Liver (tissue), 9 donors: ENCODE data around the gene ZC3H12D. TPM values are rescaled to one million over a fixed set of nuclear protein-coding genes. Genes with fewer than 3 reads are reported as not detected.

ENCODE experiments used
- DNase-seq: peaks from one replicate; pipeline ENCODE4 v3.0.0-alpha.2; 2017; ENCODE audit warnings: low spot score
- H3K27ac ChIP-seq, 2 donors: one replicate each; pipeline ENCODE4 v1.7.0; 2013; ENCODE audit warnings: inconsistent platforms in 2 of 2, low read length in 2 of 2, control low read depth in 1 of 2, low read depth in 1 of 2, mild to moderate bottlenecking in 1 of 2
- H3K27me3 ChIP-seq, 4 donors: one replicate each; pipeline versions ENCODE4 v1.6.1 to v1.7.0; 2013; ENCODE audit warnings: low read length in 3 of 4, inconsistent platforms in 1 of 4, mild to moderate bottlenecking in 1 of 4, moderate library complexity in 1 of 4; ENCODE audit not compliant: control insufficient read depth in 4 of 4, insufficient read depth in 4 of 4
- H3K36me3 ChIP-seq, 4 donors: one replicate each; pipeline versions ENCODE4 v1.6.1 to v1.7.0; 2013; ENCODE audit warnings: low read length in 3 of 4, mild to moderate bottlenecking in 3 of 4, low read depth in 1 of 4, moderate library complexity in 1 of 4; ENCODE audit not compliant: control insufficient read depth in 4 of 4, insufficient read depth in 3 of 4
- H3K4me1 ChIP-seq, 4 donors: one replicate each; pipeline versions ENCODE4 v1.6.1 to v1.7.0; 2013; ENCODE audit warnings: low read length in 3 of 4, mild to moderate bottlenecking in 3 of 4, moderate library complexity in 1 of 4; ENCODE audit not compliant: control insufficient read depth in 4 of 4, insufficient read depth in 4 of 4
- H3K4me3 ChIP-seq, 3 donors: one replicate each; pipeline versions ENCODE4 v1.6.1 to v1.7.0; 2013; ENCODE audit warnings: low read length in 3 of 3, control low read depth in 1 of 3, low read depth in 1 of 3, mild to moderate bottlenecking in 1 of 3
- H3K9ac ChIP-seq, 2 donors: one replicate each; pipeline ENCODE4 v1.7.0; 2013; ENCODE audit warnings: low read length in 2 of 2, mild to moderate bottlenecking in 2 of 2, moderate library complexity in 2 of 2, control low read depth in 1 of 2, low read depth in 1 of 2
- H3K9me3 ChIP-seq, 4 donors: one replicate each; pipeline versions ENCODE4 v1.6.1 to v1.7.0; 2013; ENCODE audit warnings: low read length in 3 of 4; ENCODE audit not compliant: control insufficient read depth in 4 of 4
- EGR1 ChIP-seq, 2 donors: IDR thresholded peaks; 2 replicates each; pipeline ENCODE4 v1.6.1; 2016 to 2018; ENCODE audit warnings: antibody characterized with exemption in 2 of 2, low read depth in 2 of 2
- FOXA1 ChIP-seq: IDR thresholded peaks from 2 replicates; pipeline ENCODE4 v1.6.1; 2016; ENCODE audit warnings: antibody characterized with exemption
- FOXA2 ChIP-seq: IDR thresholded peaks from 2 replicates; pipeline ENCODE4 v1.6.1; 2016; ENCODE audit warnings: antibody characterized with exemption
- GABPA ChIP-seq, 2 donors: IDR thresholded peaks in 1 of 2; conservative IDR thresholded peaks in 1 of 2; 2 replicates each; pipeline ENCODE4 v1.6.1; 2016; ENCODE audit warnings: antibody characterized with exemption in 2 of 2, mild to moderate bottlenecking in 1 of 2, moderate library complexity in 1 of 2
- HNF4A ChIP-seq, 2 donors: conservative IDR thresholded peaks; 2 replicates each; pipeline ENCODE4 v1.6.1; 2016; ENCODE audit warnings: antibody characterized with exemption in 2 of 2, mild to moderate bottlenecking in 2 of 2
- HNF4G ChIP-seq: IDR thresholded peaks from 2 replicates; pipeline ENCODE4 v1.6.1; 2016; ENCODE audit warnings: antibody characterized with exemption
- JUND ChIP-seq, 2 donors: IDR thresholded peaks; 2 replicates each; pipeline ENCODE4 v1.6.1; 2016; ENCODE audit warnings: antibody characterized with exemption in 2 of 2
- NR2F2 ChIP-seq: IDR thresholded peaks from 2 replicates; pipeline ENCODE4 v1.6.1; 2016; ENCODE audit warnings: antibody characterized with exemption
- RAD21 ChIP-seq, 2 donors: IDR thresholded peaks; 2 replicates each; pipeline ENCODE4 v1.6.1; 2016; ENCODE audit warnings: antibody characterized with exemption in 2 of 2, mild to moderate bottlenecking in 2 of 2
- RXRA ChIP-seq, 2 donors: IDR thresholded peaks; 2 replicates each; pipeline ENCODE4 v1.6.1; 2017 to 2018; ENCODE audit warnings: antibody characterized with exemption in 2 of 2, mild to moderate bottlenecking in 1 of 2
- SP1 ChIP-seq: IDR thresholded peaks from 2 replicates; pipeline ENCODE4 v1.6.1; 2018; ENCODE audit warnings: antibody characterized with exemption, mild to moderate bottlenecking
- TAF1 ChIP-seq: conservative IDR thresholded peaks from 2 replicates; pipeline ENCODE4 v1.6.1; 2016; ENCODE audit warnings: antibody characterized with exemption, mild to moderate bottlenecking
- YY1 ChIP-seq: IDR thresholded peaks from 2 replicates; pipeline ENCODE4 v1.6.1; 2016; ENCODE audit warnings: antibody characterized with exemption, mild to moderate bottlenecking
- WGBS: extraction: QIAGEN DNeasy Blood & Tissue Kit; methylation state at CpG from one replicate; pipeline ENCODE4 v1.1.7; 2013; 5-methylcytosine and 5-hydroxymethylcytosine counted together
- polyA plus RNA-seq, 2 donors: library from polyadenylated mRNA; stranded (reverse) in 1 of 2; unstranded in 1 of 2; fragments of 200-250 nt in 1 of 2; fragments of >200 nt in 1 of 2; fragmentation: Nextera tagmentation in 1 of 2; extraction: Ambion mirVana in 1 of 2; gene quantifications; one replicate each; pipeline versions ENCODE4 v1.2.1 to v1.2.3, GENCODE V29; 2013 to 2015
- total RNA-seq, 2 donors: library from RNA; depleted of rRNA; stranded (reverse); fragments of >200 nt; gene quantifications; one replicate each; pipeline ENCODE4 v1.2.3, GENCODE V29; 2014
- TF ChIP-seq, protein P1 (sequence below): IDR thresholded peaks from 2 replicates; pipeline ENCODE4 v1.6.1; 2016; ENCODE audit warnings: antibody characterized with exemption
- TF ChIP-seq, protein P2 (sequence below): IDR thresholded peaks from 2 replicates; pipeline ENCODE4 v1.6.1; 2016; ENCODE audit warnings: antibody characterized with exemption
- TF ChIP-seq, protein P3 (sequence below): IDR thresholded peaks from 2 replicates; pipeline ENCODE4 v1.6.1; 2016; ENCODE audit warnings: antibody characterized with exemption, mild to moderate bottlenecking
- TF ChIP-seq, protein P4 (sequence below): IDR thresholded peaks from 2 replicates; pipeline ENCODE4 v1.6.1; 2016; ENCODE audit warnings: antibody characterized with exemption
- TF ChIP-seq, protein P5 (sequence below): fragments of 150-350 bp; IDR thresholded peaks from 2 replicates; pipeline ENCODE4 v1.5.1; 2017; ENCODE audit warnings: improper control_type of control experiment, low read depth, low read length; ENCODE audit not compliant: missing input control
- donor health status: healthy.
- donor health status: healthy.
- donor health status: healthy.
- donor health status: healthy.
- donor health status: healthy.

The ZC3H12D gene
- total and polyA plus RNA-seq, 4 donors = 0.07 to 1.4 (median 0.84) TPM

DNA sequence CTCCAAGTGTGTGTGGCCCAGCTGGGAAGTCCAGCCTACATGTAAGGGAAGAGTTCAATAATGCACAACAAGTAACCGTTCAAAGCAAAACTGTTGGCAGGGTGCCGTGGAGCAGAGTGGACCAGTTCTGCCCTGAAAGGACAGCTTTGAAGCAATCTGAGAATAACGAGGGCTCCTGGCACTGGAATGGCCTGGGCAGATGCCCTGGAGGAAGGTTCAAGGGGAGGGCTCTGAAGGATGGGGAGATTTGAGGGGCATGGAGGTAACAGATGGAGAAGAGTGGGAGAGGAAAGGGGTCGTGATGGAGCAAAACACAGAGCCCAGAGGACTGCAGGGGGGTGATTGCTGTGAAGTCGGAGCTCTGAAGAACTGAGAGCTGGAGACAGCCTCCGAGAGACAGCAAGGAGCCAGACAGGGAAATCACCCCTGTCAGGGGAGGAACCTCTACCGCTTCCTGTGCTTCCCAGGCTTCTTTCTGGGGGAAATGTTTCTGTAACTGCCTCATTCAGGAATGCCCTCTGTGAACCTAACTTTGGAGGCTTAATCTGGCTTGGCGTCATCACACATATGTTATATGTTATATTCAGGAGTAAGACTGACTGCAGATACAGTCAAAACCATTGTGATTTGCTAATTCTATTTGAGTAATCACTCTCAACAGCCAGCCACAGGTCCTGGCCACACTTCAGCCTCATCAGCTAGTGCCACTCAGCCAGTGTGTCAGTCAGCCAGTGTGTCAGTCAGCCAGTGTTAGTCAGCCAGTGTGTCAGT is 41.2 kb downstream of the ZC3H12D start:
- no peak overlapping the region for H3K4me3 ChIP-seq
- no peaks in the 10 kb centered on the region for H3K36me3 ChIP-seq
- TF ChIP-seq, protein P1, sequence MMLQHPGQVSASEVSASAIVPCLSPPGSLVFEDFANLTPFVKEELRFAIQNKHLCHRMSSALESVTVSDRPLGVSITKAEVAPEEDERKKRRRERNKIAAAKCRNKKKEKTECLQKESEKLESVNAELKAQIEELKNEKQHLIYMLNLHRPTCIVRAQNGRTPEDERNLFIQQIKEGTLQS = no peak
- no peak for TF ChIP-seq JUND (IDR thresholded peaks at IDR 0.05)
- TF ChIP-seq RAD21 (IDR thresholded peaks at IDR 0.05) = no peak
- no peak for TF ChIP-seq HNF4A (conservative IDR thresholded peaks at IDR 0.05)
- TF ChIP-seq EGR1 (IDR thresholded peaks at IDR 0.05; ENCODE audit: low read depth in 2 of 2) = no peak
- no peak overlapping the region for H3K27ac ChIP-seq
- H3K4me1 ChIP-seq = no peaks in the 10 kb centered on the region
- no peak for DNase-seq
- H3K27me3 ChIP-seq = no peaks in the 10 kb centered on the region
- 76% methylated on average over 8 of the region's 8 CpGs for WGBS
- no peak overlapping the region for H3K9ac ChIP-seq
- no peaks in the 10 kb centered on the region for H3K9me3 ChIP-seq

DNA sequence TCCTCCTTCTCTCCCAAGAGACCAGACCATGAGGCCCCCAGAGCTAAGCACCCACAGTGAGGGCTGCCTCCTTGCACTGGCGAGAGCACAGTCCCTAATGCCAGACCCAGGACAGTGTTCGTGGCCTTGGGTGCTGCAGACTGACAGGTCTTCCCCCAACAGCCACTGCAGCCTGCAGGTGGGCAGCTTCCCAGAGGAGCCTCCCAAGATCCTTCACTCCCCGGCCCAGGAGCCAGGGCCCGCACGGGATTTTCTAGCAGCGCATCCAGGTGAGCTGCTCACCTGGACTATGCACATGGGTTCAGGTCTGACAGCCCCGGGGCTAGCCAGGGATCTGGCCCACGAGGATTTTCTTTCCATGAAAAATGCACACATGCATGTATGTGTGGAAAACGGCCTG is 43.1 kb downstream of the ZC3H12D start:
- no peak for TF ChIP-seq YY1
- TF ChIP-seq HNF4G = no peak
- TF ChIP-seq RAD21 (IDR thresholded peaks at IDR 0.05) = no peak
- TF ChIP-seq, protein P2, sequence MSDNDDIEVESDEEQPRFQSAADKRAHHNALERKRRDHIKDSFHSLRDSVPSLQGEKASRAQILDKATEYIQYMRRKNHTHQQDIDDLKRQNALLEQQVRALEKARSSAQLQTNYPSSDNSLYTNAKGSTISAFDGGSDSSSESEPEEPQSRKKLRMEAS = no peak
- TF ChIP-seq, protein P3, sequence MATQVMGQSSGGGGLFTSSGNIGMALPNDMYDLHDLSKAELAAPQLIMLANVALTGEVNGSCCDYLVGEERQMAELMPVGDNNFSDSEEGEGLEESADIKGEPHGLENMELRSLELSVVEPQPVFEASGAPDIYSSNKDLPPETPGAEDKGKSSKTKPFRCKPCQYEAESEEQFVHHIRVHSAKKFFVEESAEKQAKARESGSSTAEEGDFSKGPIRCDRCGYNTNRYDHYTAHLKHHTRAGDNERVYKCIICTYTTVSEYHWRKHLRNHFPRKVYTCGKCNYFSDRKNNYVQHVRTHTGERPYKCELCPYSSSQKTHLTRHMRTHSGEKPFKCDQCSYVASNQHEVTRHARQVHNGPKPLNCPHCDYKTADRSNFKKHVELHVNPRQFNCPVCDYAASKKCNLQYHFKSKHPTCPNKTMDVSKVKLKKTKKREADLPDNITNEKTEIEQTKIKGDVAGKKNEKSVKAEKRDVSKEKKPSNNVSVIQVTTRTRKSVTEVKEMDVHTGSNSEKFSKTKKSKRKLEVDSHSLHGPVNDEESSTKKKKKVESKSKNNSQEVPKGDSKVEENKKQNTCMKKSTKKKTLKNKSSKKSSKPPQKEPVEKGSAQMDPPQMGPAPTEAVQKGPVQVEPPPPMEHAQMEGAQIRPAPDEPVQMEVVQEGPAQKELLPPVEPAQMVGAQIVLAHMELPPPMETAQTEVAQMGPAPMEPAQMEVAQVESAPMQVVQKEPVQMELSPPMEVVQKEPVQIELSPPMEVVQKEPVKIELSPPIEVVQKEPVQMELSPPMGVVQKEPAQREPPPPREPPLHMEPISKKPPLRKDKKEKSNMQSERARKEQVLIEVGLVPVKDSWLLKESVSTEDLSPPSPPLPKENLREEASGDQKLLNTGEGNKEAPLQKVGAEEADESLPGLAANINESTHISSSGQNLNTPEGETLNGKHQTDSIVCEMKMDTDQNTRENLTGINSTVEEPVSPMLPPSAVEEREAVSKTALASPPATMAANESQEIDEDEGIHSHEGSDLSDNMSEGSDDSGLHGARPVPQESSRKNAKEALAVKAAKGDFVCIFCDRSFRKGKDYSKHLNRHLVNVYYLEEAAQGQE = no peak
- TF ChIP-seq SP1 = no peak
- no peak for TF ChIP-seq GABPA (IDR thresholded peaks at IDR 0.05 in 1 of 2, conservative IDR thresholded peaks at IDR 0.05 in 1 of 2)
- no peak for TF ChIP-seq JUND (IDR thresholded peaks at IDR 0.05)
- TF ChIP-seq, protein P4, sequence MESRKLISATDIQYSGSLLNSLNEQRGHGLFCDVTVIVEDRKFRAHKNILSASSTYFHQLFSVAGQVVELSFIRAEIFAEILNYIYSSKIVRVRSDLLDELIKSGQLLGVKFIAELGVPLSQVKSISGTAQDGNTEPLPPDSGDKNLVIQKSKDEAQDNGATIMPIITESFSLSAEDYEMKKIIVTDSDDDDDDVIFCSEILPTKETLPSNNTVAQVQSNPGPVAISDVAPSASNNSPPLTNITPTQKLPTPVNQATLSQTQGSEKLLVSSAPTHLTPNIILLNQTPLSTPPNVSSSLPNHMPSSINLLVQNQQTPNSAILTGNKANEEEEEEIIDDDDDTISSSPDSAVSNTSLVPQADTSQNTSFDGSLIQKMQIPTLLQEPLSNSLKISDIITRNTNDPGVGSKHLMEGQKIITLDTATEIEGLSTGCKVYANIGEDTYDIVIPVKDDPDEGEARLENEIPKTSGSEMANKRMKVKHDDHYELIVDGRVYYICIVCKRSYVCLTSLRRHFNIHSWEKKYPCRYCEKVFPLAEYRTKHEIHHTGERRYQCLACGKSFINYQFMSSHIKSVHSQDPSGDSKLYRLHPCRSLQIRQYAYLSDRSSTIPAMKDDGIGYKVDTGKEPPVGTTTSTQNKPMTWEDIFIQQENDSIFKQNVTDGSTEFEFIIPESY = no peak
- no peak for TF ChIP-seq FOXA2
- no peak for TF ChIP-seq HNF4A (conservative IDR thresholded peaks at IDR 0.05)
- no peak for TF ChIP-seq RXRA (IDR thresholded peaks at IDR 0.05)
- TF ChIP-seq EGR1 (IDR thresholded peaks at IDR 0.05; ENCODE audit: low read depth in 2 of 2) = no peak
- no peak for TF ChIP-seq FOXA1
- no peak for TF ChIP-seq TAF1
- TF ChIP-seq NR2F2 = no peak
- TF ChIP-seq, protein P5, sequence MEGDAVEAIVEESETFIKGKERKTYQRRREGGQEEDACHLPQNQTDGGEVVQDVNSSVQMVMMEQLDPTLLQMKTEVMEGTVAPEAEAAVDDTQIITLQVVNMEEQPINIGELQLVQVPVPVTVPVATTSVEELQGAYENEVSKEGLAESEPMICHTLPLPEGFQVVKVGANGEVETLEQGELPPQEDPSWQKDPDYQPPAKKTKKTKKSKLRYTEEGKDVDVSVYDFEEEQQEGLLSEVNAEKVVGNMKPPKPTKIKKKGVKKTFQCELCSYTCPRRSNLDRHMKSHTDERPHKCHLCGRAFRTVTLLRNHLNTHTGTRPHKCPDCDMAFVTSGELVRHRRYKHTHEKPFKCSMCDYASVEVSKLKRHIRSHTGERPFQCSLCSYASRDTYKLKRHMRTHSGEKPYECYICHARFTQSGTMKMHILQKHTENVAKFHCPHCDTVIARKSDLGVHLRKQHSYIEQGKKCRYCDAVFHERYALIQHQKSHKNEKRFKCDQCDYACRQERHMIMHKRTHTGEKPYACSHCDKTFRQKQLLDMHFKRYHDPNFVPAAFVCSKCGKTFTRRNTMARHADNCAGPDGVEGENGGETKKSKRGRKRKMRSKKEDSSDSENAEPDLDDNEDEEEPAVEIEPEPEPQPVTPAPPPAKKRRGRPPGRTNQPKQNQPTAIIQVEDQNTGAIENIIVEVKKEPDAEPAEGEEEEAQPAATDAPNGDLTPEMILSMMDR = no peak
- TF ChIP-seq, protein P1 = no peak
- 84% methylated on average over 9 of the region's 9 CpGs for WGBS
- no peaks in the 10 kb centered on the region for H3K27me3 ChIP-seq
- no peak overlapping the region for H3K9ac ChIP-seq
- no peak overlapping the region for H3K4me3 ChIP-seq
- H3K36me3 ChIP-seq = no peaks in the 10 kb centered on the region
- no peaks in the 10 kb centered on the region for H3K9me3 ChIP-seq
- H3K4me1 ChIP-seq = no peaks in the 10 kb centered on the region
- DNase-seq = no peak
- no peak overlapping the region for H3K27ac ChIP-seq
